ENCODE data around the gene WIPF2.

The WIPF2 gene

DNA sequence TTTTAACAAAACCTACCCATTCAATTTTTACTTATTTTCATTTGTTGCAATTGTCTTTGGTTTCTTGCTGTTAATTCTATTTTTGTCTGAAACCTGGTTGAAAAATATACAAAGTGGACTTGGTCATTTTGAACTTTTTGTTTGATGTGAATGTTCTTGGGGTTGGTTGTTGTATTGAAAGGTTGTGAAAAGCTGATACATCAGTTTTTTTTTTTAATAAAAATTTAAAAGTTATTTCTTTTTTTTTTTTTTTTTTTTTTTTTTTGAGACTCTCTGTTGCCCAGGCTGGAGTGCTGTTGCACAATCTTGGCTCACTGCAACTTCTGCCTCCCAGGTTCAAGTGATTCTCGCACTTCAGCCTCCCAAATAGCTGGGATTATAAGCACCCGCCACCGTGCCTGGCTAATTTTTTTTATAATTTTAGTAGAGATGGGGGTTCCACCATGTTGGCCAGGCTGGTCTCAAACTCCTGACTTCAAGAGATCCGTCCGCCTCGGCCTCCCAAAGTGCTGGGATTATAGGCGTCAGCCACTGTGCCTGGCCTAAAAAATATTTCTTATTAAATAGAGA is 28.9 kb downstream of the WIPF2 start:
- DNase-seq (ENCODE audit: low read depth) = no peak

DNA sequence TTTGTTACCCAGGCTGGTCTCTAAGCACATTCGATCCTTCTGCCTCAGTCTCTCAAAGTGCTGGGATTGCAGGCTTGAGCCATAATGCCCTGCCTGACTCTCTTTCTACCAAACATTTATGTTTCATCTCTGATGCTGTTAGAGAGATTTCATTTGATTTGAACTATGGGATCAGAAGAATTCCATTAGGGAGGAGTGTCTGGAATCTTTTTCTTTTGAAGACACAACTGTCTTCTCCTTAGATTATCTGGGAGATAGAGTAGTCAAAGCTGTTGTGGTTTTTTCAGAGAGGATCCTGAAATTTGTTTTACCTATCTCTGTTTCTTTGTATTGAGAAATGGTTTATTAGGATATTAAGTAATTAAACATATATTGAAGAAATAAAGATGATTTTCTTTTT is 29.4 kb downstream of the WIPF2 start:
- DNase-seq (ENCODE audit: low read depth) = no peak

DNA sequence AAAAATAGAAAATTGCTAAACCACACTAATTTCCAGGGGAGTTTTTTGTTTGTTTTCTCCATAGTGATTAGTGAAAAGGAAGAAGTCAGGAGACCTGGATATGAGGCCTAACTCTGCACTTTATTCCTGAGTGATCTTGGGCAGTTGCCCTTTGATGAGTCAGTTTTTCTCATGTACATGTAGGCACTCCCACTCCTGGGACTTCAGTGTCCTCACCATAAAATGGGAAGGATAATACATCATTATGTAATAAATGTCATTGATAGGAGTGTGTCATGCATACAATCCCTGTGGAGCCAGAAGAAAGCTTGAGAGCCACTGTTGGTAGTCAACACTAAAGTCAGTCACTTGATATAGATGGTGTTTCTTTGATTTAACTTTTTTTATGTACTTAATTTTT is 32.5 kb downstream of the WIPF2 start:
- no peak for DNase-seq (ENCODE audit: low read depth)

GRCh38 chr17:40253565-40253964 is 34.5 kb downstream of the WIPF2 start:
- DNase-seq (ENCODE audit: low read depth) = no peak

DNA sequence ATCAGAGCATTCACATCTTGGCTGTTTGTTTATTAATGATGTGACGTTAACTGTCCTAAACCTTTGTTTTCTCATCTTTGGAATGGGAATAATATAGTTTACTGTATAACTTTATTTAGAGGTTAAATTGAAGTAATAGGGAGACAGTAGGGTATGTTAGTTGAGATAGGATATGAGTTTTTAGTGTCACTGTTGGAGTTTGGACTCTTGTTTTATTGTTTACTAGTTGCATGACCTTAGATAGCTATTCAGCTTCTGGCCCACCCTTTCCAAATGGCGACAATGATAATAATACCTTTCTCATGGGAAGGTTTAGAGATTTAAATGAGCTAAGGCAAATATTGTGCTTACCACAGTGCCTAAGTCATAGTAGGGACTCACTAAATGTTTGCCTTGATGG is 40.4 kb downstream of the WIPF2 start:
- DNase-seq (ENCODE audit: low read depth) = no peak

- DNase-seq (ENCODE audit: low read depth) = no peak
Measured at GRCh38 chr17:40260528-40260927, 41.4 kb downstream of the WIPF2 start.

DNA sequence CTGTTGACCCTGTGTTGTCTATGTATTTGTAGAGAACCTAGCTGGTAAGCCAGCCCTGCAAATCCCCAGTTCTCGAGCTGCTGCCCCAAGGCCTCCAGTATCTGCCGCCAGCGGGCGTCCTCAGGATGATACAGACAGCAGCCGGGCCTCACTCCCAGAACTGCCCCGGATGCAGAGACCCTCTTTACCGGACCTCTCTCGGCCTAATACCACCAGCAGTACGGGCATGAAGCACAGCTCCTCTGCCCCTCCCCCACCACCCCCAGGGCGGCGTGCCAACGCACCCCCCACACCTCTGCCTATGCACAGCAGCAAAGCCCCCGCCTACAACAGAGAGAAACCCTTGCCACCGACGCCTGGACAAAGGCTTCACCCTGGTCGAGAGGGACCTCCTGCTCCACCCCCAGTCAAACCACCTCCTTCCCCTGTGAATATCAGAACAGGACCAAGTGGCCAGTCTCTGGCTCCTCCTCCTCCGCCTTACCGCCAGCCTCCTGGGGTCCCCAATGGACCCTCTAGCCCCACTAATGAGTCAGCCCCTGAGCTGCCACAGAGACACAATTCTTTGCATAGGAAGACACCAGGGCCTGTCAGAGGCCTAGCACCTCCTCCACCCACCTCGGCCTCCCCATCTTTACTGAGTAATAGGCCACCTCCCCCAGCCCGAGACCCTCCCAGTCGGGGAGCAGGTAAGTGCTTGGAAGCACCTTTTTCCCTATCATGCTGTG is 45.5 kb downstream of the WIPF2 start:
- no peak for DNase-seq (ENCODE audit: low read depth)

DNA sequence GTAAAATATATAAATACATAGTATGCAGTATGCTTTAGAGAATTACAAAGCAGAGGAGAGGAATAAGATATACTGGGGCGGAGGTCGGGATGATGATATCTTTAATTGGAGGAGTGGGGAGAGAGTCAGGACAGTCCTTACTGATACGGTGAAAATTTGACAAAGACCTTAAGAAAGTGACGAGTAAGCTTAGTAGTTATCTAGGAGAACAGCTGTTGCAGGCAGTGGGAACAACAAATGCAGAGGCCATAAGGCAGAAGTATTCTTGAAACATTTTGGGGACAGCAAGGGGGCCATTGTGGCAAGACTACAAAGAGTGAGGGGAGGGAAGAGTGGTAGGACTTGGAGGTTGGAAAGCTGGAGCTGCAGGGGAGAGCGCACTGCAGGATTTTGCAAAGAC is 46.2 kb downstream of the WIPF2 start:
- DNase-seq (ENCODE audit: low read depth) = no peak

GRCh38 chr17:40266882-40267281 is 47.8 kb downstream of the WIPF2 start:
- no peak for DNase-seq (ENCODE audit: low read depth)

DNA sequence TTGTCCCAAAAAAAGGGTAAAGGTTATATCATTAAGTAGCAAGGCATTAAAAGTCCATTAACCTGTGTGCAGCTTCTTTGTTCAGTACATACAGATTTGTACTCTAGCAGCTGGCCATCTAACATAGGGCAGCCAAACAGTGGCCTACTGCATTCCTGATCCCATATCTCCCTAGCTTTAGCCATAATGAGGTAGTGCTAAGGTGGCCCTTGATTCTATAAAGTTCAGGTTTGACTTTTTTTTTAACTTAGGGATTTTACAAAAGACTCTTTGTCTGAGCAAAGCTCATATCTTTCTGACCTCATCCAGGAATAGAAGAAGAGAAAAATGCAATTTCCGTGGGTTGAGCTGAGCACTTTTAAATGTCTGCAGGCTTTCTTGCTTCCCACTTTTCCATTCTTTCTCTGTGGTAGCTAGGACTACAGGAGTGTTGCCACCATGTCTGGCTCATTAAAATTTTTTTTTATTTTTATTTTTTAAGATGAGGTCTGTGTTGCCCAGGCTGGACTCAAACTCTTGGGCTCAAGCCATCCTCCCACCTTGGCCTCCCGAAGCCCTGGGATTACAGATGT is 49.1 kb downstream of the WIPF2 start:
- no peak for DNase-seq (ENCODE audit: low read depth)

- DNase-seq (ENCODE audit: low read depth) = no peak
Measured at GRCh38 chr17:40278414-40278813, 59.3 kb downstream of the WIPF2 start.

DNA sequence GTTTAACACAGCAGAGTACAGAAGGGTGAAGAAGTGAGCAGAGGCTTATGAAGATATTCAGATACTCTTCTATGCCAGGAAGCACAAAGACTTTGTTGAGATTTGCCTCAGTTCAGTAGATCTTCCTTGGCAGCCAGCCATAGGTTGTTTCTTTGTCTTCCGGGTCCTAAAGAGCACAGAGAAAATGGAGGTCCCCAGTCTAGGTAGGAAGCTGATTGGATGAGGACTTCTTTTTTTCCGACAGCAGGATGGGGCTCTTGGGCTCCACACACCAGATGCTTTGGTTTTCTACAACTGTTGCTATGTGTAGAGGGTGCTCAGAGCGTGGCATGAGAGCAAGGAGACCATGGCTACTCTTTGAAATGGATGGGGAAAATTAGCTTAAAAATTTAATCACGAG is 60.3 kb downstream of the WIPF2 start:
- DNase-seq (ENCODE audit: low read depth) = no peak

DNA sequence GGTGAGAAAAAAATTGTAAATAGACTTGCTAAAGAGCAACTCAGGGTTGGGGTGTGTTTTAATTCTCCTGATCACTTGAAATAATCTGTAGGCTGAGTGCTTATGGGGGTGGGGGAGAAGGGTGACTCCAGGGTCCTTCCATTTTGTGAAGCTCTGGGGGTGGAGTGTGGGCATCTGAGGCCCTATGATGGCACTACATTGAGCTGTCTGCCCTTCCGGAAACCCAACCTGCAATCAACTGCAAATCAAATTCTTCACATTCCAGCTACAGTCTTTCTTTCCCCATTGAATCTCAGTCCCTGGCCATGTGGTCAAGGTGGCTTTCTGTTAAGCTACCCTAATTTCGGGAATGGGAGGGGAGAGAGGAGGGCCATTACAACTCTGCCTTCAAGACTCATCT is 62.6 kb downstream of the WIPF2 start:
- no peak for DNase-seq (ENCODE audit: low read depth)

DNA sequence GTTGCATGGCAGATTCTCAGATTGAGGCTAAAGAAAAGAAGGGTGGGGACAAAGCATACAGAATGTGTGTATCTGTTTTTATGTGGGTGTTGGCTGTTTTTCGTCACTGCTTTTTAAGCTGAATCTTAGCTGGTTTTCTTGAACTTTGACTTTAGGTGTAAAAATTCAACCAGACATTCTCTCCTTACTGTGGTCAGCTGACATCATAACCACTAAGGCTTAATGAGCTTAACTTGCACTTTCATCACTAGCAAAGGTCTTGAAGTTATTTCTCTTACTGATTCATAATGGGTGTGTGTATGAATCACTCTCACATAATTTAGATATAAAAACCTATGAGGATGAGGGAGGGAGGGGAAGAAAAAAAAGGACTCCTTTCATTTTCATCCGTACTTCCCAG is 64.6 kb downstream of the WIPF2 start:
- DNase-seq (ENCODE audit: low read depth) = no peak

DNA sequence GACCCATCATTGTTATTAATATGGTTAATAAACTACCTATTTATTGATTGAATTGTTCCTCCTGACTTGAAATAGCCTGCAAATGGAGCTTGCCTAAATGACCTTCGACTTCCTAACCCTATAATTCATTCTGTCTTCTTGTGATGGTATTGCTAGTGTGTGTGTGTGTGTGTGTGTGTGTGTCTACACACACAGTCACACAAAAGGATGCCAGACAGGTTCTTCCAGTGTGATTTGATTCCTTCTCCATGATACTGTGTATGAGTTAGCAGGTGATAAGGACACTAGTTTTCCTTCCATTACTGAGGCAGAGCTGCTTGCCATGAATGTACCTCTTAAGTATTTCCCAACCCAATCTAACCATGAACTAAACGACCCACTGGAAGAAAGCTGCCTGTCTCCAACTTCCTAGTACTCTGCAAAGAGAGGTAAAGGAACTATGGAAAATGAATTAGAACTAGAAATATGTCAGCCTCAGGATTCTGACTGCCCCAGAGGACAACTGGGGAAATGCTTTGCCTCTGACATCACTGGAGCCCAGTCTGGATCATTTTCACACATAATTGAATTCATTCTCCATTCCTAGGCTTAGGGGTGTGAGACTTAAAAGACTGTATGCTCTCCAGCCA is 65.1 kb downstream of the WIPF2 start:
- DNase-seq (ENCODE audit: low read depth) = no peak

- DNase-seq (ENCODE audit: low read depth) = no peak
Measured at GRCh38 chr17:40286473-40286872, 67.4 kb downstream of the WIPF2 start.

GRCh38 chr17:40287159-40287493 is 68.0 kb downstream of the WIPF2 start:
- DNase-seq (ENCODE audit: low read depth) = no peak

GRCh38 chr17:40287494-40288369 is 68.6 kb downstream of the WIPF2 start, which contains the start of gene CDC6:
TSS of gene CDC6 (plus strand) at chr17:40287879. CDS start at chr17:40289421, 1,542 bp downstream.
- peak; percentile 99 for DNase-seq (ENCODE audit: low read depth)

DNA sequence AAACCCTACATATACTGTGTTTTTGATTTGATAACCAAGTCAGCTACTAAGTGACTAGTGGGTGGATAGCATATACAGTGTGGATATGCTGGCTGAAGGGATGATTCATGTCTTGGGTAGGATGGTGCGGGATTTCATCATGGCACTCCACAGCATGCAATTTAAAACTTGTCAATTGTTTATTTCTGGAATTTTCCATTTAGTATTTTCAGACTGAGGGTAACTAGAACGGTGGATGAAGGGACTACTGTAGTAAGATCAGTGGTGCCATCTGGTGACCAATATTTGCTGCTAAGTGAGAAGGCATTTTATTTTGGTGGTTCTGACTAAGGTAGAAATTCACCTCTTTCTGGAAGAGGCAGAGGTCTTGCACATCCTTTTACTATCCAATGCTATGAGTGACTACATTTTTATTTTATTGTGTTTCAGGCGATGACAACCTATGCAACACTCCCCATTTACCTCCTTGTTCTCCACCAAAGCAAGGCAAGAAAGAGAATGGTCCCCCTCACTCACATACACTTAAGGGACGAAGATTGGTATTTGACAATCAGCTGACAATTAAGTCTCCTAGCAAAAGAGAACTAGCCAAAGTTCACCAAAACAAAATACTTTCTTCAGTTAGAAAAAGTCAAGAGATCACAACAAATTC is 71.7 kb downstream of the WIPF2 start:
- DNase-seq (ENCODE audit: low read depth) = no peak

DNA sequence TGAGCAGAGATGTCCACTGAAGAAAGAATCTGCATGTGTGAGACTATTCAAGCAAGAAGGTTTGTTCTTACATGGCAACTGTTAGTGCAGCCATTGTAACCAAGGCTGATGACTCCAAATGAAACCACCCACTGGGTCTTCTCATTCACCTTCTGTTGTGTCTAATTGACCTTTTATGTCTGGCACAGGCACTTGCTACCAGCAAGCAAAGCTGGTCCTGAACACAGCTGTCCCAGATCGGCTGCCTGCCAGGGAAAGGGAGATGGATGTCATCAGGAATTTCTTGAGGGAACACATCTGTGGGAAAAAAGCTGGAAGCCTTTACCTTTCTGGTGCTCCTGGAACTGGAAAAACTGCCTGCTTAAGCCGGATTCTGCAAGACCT is 72.2 kb downstream of the WIPF2 start:
- no peak for DNase-seq (ENCODE audit: low read depth)

DNA sequence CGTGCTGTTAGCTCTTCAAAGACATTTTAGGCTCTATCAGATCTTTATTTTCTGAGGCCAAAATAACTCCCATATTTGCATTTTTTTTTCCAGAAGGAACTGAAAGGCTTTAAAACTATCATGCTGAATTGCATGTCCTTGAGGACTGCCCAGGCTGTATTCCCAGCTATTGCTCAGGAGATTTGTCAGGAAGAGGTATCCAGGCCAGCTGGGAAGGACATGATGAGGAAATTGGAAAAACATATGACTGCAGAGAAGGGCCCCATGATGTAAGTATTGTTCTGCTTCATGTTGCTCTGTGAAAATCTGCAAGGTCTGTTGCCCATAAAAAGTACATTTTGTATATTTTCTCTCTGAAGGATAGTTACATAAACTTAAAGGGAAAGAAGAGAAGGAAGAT is 74.3 kb downstream of the WIPF2 start:
- DNase-seq (ENCODE audit: low read depth) = no peak

Measured in activated gamma-delta T cell treated with anti-CD3 and anti-CD28 coated beads, Interleukin-2, amount 50 U/mL, for 16 hours (primary cell).